TTC549 (cell line): ENCODE data around the gene NCEH1.
"Not testable (repeated sequence)": the region's sequence is repeated elsewhere in the genome, so short reads cannot be mapped to it uniquely, and the experiment has no call there.

Experiments used
- FAIRE-seq: peaks from 2 replicates; lab custom pipeline; 2012; peaks lifted over from hg19 to GRCh38; lab: Jason Lieb, UNC

Gene NCEH1, protein sequence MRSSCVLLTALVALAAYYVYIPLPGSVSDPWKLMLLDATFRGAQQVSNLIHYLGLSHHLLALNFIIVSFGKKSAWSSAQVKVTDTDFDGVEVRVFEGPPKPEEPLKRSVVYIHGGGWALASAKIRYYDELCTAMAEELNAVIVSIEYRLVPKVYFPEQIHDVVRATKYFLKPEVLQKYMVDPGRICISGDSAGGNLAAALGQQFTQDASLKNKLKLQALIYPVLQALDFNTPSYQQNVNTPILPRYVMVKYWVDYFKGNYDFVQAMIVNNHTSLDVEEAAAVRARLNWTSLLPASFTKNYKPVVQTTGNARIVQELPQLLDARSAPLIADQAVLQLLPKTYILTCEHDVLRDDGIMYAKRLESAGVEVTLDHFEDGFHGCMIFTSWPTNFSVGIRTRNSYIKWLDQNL

DNA sequence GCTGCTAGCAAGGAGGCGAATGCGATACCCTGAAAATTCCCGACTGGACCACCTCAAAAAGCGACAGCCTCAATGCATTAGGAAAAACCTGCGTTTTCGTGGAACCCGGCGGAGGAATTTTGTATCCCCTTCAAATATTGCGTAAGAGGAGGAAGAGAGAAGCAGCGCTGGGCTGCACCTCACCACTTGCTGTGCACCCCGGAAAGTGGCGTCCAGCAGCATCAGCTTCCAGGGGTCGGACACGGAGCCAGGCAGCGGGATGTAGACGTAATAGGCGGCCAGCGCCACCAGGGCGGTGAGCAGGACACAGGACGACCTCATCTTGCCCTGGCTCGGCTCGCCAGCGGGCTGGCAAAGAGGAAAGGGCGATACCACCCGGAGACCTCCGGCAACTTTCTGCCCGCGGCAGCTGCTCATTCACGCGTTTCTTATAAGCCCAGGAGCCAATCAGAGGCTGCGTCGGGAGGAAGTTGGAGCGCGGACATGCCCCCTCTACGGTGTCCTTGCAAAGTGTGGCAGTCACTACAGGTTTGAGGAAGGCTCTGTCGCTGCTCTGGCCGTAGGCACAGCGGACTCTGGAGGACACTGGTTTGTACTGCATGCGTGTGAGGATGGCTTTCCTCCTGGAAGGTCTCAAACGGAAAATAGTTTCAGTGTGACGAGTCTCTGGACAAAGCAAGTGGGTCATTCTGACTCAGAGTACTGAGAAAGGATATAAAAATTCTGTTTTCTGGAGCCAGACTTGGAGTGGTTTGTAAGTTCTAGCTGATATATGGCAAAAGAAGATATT is at the start of gene NCEH1:
Gene NCEH1 (minus strand): TSS at position 404 of the 790 bp plus-strand sequence. CDS start 83 bp downstream, at position 321.
- FAIRE-seq = peak; percentile 76

DNA sequence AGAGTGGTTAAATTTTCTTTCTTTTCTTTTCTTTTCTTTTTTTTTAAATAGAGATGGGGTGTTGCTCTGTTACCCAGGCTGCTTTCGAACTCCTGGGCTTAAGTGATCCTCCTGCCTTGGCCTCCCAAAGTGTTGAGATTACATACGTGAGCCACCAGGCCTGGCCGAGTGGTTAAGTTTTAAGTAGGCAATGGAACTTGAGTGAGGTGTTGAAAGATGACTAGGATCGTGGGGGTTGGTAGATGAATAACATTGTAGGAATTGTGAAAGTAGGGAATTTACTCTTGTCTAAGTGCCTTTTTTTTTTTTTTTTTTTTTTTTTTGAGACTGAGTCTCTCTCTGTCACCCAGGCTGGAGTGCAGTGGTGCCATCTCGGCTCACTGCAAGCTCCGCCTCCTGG is 49.5 kb upstream of the NCEH1 start:
- FAIRE-seq = not testable (repeated sequence)

DNA sequence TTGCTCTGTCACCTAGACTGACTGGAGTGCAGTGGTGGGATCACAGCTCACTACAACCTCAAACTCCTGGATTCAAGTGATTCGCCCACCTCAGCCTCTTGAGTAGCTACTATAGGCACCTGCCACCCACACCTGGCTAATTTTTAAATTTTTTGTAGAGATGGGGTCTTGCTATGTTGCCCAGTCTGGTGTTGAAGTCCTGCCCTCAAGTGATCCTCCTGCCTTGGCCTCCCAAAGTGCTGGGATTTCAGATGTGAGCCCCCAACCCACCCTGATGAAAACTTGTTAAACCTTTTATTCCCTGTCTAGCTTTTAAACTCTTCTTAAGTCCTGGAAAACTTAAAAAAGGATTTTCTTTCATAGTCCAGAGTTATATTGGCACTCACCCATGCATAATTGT is 42.3 kb upstream of the NCEH1 start:
- FAIRE-seq = no peak

DNA sequence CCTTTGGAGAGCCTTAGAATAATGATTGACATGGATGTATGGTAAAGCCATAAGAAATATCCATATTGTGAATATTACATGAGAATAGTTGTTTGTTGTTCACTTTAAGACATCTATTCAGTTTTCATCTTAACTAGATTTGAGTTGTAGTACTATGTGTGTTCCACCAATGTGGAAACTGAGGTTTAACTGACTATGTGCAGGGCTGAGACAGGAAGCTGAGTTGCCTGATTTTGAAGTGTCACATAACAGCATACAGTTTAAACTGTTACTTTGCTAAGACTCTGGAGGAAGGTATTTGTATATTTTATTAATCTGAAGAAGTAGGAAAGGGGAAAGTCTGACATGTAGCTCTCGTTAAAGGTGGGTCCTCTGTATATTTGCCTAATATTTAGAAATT is 41.8 kb upstream of the NCEH1 start:
- no peak for FAIRE-seq

DNA sequence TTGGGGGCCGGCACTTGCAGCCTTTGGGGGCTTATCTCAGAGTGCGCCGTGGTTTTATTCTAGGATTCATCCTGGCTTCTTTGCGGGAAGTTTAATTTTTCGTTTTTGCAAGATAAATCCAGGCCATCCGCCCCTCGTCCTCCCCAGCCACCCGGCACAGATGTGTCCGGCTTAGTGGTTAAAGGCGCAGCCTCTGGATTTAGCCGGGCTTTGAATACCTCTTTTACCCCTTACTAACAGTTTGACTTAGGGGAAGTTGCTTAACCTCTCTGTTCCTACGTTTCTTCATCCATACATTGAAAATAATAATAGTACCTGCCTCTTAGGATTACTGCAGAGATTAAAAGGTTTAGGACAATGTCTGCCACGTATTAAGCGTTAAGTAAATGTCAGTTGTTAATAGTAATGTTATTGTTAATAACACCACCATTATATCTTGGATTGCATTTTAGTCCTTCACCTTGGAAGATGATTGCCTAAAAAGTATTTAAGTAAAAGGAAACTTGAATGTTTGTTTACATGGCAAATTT is 40.4 kb upstream of the NCEH1 start:
- FAIRE-seq = no peak

DNA sequence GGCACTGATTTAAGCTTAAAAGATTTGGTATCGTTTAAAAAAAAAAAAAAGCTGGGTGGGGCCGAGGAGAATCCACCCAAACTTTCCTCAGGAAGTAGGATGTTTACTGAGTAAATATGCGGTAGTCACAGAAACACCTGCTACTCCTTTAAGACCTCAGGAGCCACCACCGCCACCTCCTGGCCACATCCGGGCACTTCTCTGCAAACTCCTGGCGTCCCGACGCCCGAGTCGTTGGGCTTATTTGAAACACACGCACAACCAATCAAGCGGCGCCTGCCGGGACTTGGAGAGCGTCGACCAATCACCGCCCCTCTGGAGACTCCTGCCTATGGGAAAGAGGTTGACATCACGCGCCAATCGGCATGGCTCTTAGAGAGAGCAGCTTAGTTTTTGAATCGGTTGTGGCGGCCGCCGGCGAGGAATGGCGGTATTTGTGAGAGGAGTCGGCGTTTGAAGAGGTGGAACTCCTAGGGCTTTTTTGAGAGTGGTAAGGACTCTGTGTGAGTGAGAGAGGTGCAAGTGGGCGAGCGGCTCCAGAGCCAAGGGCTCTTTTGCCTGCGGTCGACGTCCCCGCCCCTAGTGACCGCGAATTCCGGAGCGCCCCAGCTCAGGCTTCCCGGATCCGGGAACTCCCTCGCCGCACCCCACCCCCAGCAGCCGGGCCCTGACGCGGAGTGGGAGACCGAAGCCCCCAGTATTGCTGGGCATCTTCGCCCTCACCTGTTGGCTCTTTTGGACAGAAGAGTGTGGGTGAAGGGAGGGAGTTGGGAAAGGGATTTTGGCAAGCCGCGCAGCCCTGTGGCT is 39.7 kb upstream of the NCEH1 start, which contains the start of gene ECT2:
Gene ECT2 (plus strand): TSS at position 359 of the 807 bp plus-strand sequence. CDS start 3,805 bp downstream, outside the sequence.
- peak; percentile 98 for FAIRE-seq

DNA sequence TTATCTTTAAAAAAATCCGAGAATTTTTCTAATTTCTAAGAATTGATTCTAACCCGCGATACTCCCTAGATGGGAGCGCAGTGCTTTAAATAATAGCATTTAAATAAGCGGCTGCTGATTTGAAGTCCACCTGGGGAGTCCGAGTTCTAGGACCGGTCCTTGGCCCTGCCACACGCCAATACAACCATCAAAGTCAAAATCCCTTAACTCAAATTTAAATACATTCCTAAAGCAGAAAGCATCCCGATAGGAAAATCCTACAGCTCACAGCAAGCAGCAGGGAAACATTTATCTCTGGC is 39.2 kb upstream of the NCEH1 start:
- FAIRE-seq = no peak

DNA sequence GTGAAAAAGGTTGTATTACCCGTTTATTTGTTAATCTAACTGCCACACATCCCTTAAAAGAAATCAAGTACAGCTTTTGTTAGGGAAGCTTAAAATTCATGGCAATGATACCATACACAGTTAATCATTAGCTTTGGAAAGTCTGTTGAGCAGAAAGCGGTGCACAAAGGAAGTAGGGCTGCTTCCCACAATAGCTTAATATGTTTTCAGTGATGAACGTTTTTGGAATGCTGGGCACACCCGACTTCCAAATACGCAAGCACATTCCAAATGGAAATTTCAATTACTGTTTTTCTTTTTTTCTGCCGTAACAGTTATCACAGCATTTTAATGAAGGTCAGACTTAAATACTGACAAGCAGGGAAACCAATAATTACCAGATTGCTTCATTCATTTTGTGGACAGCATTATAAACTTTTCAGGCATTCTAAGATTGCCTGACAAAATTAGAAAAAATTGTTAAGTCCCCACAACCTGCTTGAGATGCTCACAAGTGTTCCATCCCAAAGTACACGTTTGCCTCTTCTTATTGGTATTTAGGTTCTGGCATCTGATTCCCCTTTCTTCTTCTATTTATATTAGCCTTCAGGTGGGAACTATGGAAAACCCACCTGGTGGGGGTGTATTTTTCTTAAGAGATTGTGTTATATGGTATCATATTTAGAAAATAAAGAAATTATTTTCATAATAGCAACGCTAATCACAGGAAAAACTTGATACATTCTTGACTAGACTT is 38.5 kb upstream of the NCEH1 start:
- FAIRE-seq = no peak

DNA sequence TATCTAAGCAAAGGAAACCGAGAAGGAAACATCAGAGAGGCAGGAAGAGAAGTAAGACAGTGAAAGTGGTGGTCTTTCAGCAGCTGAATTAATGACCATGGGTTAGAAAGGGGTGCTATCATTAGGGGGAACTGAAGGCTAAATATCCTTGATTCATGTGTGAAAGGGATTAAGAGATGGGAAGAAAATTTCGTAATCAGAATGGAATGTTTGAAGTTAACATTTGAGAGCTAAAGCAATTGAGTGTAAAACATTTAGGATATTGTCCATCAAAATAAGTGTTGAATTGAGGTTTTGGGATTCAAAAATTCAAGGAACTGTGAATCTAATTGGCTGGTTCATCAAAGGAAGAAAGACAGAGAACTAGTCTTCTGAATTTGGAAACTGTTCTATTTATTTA is 35.6 kb upstream of the NCEH1 start:
- no peak for FAIRE-seq

DNA sequence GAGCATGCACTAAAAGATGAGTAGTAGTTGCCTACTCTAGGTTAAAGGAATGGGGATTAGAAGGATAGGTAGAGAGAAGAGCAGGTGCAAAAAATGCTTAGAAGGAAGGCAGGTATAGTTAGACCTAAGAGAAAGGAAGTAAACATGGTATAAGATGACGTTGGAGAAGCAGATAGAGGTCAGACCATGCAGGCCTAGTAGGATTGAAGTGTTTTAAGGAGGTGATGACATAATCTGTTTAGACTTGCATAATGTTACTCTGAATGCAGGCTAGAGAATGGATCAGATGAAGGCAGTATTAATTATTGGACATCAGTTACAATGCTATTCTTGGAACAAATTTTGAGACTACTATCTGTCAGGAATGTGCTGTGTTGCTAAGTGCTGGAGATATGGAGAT is 28.6 kb upstream of the NCEH1 start:
- FAIRE-seq = no peak

DNA sequence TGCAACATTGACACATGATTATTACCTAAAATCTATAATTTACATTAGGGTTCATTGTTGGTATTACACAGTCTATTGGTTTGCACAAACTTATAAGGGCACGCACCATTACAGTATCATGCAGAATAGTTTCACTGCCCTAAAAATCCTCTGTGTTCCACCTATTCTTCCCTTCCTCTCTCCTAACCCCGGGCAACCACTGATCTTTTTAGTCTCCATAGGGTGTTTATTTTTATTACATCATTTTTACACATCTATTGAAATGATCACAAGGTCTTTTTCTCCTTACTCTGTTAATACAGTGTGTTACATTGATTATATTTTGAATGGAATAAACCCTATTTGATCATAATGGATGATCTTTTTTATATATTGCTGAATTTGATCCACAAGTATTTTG is 24.1 kb upstream of the NCEH1 start:
- no peak for FAIRE-seq

DNA sequence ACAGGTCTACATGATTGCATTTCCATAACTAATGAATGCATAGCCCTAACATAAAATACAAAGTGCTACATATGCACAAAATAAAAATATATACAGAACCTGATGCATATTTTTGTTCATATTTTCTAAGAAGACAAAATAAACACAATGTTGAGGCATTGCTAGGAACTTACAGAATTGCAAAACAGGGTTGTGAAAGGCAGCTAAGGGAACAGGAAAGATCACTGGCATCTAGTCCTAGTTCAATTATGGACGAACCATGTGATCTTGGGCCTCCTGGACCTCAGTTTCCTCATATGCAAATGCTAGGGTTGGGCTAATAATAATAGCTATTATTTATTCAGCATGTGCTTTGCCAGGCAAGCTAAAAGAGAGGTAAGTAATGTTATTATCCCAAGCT is 15.5 kb upstream of the NCEH1 start:
- no peak for FAIRE-seq

DNA sequence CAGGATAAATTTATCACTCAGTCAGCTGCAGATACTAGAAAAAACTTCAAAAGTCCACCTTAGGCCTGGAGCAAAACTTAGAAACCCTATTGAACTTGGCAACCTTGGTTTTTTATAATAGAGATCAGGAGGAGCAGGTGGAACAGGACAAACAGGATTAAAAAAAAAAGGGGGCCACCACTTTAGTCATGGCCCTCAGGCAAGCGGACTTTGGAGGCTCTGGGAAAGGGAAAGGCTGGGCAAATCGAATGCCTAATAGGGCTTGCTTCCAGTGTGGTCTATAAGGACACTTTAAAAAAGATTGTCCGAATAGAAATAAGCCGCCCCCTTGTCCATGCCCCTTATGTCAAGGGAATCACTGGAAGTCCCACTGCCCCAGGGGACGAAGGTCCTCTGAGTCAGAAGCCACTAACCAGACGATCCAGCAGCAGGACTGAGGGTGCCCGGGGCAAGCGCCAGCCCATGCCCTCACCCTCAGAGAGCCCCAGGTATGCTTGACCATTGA is 11.7 kb upstream of the NCEH1 start:
- FAIRE-seq = not testable (repeated sequence)

DNA sequence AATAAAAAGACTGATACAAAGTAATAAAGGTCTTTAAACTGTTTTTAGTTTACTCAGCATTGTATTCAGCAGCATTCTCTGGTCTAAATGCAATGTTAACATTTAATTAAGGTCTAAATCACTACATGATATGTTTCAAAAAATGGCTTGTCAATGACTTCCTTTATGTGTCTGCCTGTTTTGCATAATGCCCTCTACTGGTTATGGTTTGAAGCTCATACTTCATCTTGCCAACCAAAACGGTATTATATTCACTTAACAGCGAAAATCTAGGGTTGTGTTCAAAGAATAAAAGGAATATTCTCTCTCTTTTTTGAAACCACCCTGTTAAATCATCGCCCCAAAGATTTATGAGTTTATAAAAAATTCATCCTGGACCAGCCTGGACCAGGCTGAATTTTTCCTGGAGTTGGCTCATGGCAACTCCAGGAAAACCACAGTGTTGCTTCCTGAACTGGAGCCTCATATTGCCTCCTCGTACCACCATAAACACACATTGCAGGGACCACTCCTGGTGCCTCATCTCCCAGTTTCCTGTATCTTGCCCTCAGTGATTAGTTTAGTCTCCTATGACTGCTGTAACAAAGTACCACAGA is 6.7 kb upstream of the NCEH1 start:
- no peak for FAIRE-seq

DNA sequence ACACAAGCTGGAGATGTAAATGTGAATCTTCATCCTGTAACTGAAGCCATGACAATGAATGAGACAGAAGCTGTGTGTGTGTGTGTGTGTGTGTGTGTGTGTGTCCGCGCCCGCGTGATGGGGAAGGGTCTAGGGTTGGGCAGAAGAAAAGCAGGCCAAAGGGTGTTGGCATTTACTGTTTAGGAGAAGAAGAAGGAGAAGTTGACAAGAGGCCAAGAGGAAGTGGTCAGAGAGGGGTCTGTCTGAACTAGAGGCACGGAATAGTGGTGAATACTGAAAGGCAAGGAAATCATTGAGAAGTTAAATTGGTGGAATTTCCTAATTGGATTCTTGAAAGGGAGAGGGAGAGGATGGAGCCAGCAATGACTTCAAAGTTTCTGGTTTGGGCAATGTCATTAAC is 5.6 kb upstream of the NCEH1 start:
- FAIRE-seq = no peak

DNA sequence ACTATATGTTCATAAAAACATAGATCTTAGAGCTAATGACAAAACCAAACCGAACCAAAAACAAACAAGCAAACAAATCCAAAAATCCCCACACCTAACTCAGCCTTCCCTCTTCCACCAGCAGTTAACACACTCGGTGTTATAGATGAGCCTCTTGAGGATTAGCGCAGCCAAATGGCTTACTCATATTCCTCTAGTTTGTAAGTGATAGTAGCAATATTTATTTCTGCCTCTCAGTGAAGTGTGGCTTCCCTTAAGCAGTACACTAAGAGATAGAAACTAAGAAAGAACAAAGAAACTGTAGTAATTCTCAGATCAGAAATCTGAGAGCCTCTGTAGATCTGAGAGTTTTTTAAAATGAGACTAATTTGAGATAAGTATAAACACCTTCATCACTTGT is 2.4 kb upstream of the NCEH1 start:
- no peak for FAIRE-seq

DNA sequence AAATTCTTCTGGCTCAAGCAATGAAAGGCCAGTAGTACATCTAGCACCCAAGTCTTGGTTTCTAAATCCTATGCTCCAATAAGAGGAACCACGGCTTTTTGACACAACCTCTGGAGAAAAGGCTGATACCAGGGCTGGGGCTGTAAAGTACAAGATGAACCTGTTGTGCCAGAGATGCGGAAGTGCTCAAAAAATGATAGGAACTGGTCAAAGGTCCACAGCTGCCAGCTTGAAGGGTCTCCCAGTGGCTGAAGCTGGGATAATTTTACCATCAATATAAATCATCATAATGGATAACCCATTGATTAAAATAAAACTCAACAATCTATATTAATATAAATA is 558 bp upstream of the NCEH1 start:
- FAIRE-seq = no peak

DNA sequence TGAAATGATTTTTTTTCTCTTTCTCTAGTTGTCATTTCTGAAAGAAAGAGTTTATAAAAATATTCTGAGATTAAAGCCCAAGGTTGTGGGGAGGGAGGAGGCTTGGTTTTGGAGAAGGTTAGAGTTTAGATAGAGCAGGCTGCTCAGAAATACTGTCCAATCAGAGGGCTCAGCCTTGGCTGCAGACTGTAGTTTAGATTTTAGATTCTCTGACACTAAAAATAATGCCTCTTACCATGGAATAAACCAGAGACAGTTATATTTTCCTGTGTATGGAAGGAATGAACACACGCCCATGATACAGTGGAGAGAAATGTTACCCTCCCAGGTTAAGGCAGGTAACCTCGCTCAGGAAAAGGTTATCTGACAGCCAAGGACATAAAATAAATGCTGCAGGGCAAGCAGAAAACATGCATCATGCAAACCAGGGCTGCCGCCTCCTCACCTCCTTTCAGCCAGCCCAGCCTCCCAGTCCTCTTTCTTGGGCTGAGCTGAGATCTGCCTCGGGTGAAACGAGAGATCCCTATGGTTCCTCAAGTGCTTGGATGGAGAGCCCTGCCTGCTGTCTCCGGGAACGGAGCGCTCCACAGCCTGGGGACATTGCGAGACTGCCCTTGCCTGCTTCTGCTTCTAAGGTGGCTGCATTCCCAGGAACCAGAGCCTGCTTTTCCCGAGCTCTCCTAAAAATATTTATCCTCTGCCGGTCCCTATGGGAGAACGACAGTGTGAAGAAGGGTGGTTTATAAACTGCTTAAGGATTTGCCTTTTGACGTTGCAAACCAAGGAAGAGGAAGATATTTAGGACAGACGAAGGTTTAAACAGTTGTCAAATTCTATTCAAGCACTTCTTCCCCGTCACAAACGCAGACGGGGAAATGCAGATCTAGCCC is 848 bp downstream of the NCEH1 start:
- FAIRE-seq = no peak

DNA sequence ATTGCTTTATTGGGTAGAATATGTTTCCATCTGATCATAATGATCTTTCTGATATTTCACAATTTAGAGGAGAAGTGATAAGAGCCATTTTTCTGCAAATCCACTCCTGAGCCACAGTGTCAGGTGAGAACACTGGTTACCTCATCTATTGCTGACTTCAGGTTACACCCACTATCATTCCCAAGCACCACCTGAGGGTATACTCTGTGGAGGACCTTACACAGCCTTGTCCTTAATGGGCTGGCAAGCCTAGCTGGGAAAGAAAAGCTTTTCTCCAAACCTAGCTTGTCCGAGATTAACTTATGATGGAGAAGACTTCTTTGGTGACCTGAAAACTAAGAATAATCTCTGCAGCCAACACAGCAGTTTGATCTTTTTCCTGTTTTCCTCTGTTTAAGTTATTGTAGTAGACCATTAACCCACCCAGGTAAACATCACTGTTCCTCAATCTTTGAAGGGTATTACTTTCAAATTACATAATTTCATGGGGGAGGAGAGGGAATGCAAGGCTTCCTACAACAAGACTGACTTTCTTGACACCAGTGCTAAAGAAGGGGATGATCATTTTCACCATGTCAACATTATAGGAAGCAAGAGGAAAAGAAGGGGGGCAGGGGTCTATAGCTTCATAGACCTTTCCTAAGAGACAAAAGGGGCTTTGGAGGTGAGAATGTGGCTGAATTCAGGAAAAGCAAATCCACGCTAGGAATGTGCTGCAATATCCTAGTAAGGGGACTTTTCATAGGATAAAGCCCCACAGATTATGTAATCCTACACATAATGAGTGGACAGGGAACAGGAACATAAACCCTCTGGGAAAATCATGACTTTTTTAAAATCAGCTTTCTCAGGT is 1.7 kb downstream of the NCEH1 start:
- no peak for FAIRE-seq
